HG02973 (cell line): ENCODE results near the gene S100A11.

ENCODE experiments used
- ATAC-seq: cut with Tn5 transposase; IDR thresholded peaks from one replicate; pipeline ENCODE4 v1.9.1; 2021; ENCODE audit warnings: moderate library complexity; ENCODE audit not compliant: unreplicated experiment

The S100A11 gene

GRCh38 chr1:151986501-151987190 lies 50.2 kb downstream of the S100A11 start:
- ATAC-seq = no peak

- no peak for ATAC-seq
These were observed 51.0 kb downstream of the S100A11 start for GRCh38 chr1:151985768-151986167.

GRCh38 chr1:151985270-151985669 lies 51.5 kb downstream of the S100A11 start:
- ATAC-seq = no peak

GRCh38 chr1:151984313-151984956 lies 52.4 kb downstream of the S100A11 start:
- peak; percentile 76 for ATAC-seq
